ENCODE data around the gene CMTM6. TPM values are rescaled to one million over a fixed set of nuclear protein-coding genes. Genes with fewer than 3 reads are reported as not detected.

CMTM6 gene
- total RNA-seq, 1 experiment from 2014 or later: 43.5 TPM

DNA sequence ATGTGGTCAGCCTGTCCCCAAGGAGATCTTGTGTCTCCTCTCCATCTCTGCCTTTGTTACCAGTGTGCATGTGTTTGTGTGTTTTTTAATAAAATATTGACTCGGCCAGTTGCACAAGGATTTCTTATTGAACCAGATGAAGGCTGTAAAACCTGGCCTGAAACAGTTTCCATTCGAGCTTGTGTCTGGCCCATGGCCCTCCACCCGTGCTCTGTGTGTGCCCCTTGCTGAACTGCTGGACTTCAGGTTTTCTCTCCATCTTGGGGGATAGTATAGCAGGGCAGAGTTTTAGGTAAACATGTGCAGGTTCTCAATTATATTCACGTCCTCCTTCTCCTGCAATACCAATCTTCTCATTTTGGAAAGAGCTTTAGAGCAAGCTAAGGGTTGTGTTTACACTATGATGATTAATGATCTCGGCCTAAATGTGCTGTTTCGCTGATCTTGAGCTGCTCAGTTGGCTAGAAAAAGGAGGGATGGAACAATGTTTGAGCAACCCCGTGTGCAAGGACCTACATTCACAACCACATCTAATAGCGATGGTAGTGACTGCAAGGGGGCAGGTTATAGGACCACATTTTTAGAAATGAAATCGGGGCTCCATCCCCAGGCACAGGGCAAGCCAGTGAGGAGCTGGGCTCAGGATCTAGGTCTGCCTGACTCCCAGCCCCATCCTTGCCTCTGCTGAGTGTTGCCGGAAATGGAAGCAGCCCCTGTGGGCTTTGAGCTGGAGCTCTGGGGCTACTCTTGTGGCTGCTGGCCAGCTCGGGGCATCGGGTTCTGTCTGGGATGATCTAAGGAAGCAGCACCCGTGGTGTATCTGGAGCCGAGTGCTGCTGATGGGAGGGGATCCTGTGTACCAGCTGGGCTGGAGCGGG lies 47.7 kb downstream of the CMTM6 start:
- H4K91ac ChIP-seq (ENCODE audit: insufficient read length, low read depth, low read length): no peak overlapping the region
- WGBS (ENCODE audit: extremely low coverage, insufficient read length, low lambda C conversion rate): no CpG with 5 or more reads among the region's 15 CpGs
- no peak overlapping the region for H2BK15ac ChIP-seq (ENCODE audit: low read depth, low read length)
- TF ChIP-seq, protein P1, sequence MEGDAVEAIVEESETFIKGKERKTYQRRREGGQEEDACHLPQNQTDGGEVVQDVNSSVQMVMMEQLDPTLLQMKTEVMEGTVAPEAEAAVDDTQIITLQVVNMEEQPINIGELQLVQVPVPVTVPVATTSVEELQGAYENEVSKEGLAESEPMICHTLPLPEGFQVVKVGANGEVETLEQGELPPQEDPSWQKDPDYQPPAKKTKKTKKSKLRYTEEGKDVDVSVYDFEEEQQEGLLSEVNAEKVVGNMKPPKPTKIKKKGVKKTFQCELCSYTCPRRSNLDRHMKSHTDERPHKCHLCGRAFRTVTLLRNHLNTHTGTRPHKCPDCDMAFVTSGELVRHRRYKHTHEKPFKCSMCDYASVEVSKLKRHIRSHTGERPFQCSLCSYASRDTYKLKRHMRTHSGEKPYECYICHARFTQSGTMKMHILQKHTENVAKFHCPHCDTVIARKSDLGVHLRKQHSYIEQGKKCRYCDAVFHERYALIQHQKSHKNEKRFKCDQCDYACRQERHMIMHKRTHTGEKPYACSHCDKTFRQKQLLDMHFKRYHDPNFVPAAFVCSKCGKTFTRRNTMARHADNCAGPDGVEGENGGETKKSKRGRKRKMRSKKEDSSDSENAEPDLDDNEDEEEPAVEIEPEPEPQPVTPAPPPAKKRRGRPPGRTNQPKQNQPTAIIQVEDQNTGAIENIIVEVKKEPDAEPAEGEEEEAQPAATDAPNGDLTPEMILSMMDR (conservative IDR thresholded peaks at IDR 0.05): no peak
- H4K20me1 ChIP-seq (ENCODE audit: control insufficient read depth, insufficient read depth, insufficient read length): no peaks in the 10 kb centered on the region
- no peaks in the 10 kb centered on the region for H3K23me2 ChIP-seq (ENCODE audit: insufficient read length, low read depth, low read length, poor library complexity, severe bottlenecking)
- H3K27me3 ChIP-seq (ENCODE audit: insufficient read depth, low read length): no peaks in the 10 kb centered on the region
- H2BK20ac ChIP-seq (ENCODE audit: low read depth, low read length, poor library complexity, severe bottlenecking): no peak overlapping the region
- H3K27ac ChIP-seq (ENCODE audit: insufficient read length, low read depth, low read length): no peak overlapping the region
- H3K9ac ChIP-seq (ENCODE audit: extremely low read depth, insufficient read length, low read length): no peak overlapping the region
- no peak overlapping the region for H2AFZ ChIP-seq (ENCODE audit: low read length)
- Mint-ChIP-seq H3K27ac (peak overlapping the region in 2 of 3 experiments; percentile 40 to 86; a peak in 4 of 7 replicates), H3K4me3 (no peak overlapping the region), H3K36me3 (ENCODE audit: insufficient read depth in 1 of 3, low read depth in 3 of 3) (peaks cover 2 to 20% (median 18%) of the 10 kb centered on the region in 3 experiments), H3K4me1 (peaks cover 31 to 33% of the 10 kb centered on the region in 2 experiments), H3K27me3 (ENCODE audit: low read depth) (no peaks in the 10 kb centered on the region; the same call in 1 of the 2 replicates), H3K9me3 (no peaks in the 10 kb centered on the region; a peak in 1 of 5 replicates)
- H3K14ac ChIP-seq (ENCODE audit: insufficient read depth, low read length): no peak overlapping the region
- no peak overlapping the region for H2AK5ac ChIP-seq (ENCODE audit: insufficient read length, low read length)
- H3K4ac ChIP-seq (ENCODE audit: low read depth, low read length): no peak overlapping the region
- no peak overlapping the region for H3K18ac ChIP-seq (ENCODE audit: insufficient read length, low read depth, low read length)
- DNase-seq: no peak
- H4K8ac ChIP-seq (replicated peaks; ENCODE audit: insufficient read length, low read depth, low read length): no peak overlapping the region
- no peak overlapping the region for H2BK5ac ChIP-seq (ENCODE audit: insufficient read length, low read length)
- no peak overlapping the region for H2BK120ac ChIP-seq (ENCODE audit: low read depth, low read length, poor library complexity, severe bottlenecking)
- no peaks in the 10 kb centered on the region for H3K79me2 ChIP-seq (ENCODE audit: insufficient read depth, low read length)
- no peak overlapping the region for H3T11ph ChIP-seq (ENCODE audit: low read length)
- no peaks in the 10 kb centered on the region for H3K9me3 ChIP-seq (ENCODE audit: control insufficient read depth, low read depth, low read length)
- H3K4me1 ChIP-seq (ENCODE audit: insufficient read depth, low read length): no peaks in the 10 kb centered on the region
- H3K56ac ChIP-seq (ENCODE audit: insufficient read length, low read depth, low read length): no peak overlapping the region
- H4K5ac ChIP-seq (ENCODE audit: insufficient read length, low read depth, low read length): no peak overlapping the region
- H3K4me2 ChIP-seq (ENCODE audit: insufficient read depth, insufficient read length, low read length): no peak overlapping the region
- no peaks in the 10 kb centered on the region for H3K79me1 ChIP-seq (ENCODE audit: insufficient read depth, low read depth, low read length, poor library complexity, severe bottlenecking)
- H3K23ac ChIP-seq (ENCODE audit: insufficient read length, low read depth, low read length): no peak overlapping the region
- no peak overlapping the region for H2BK12ac ChIP-seq (ENCODE audit: insufficient read length, low read depth, low read length)
